Fibroblast of lung (primary cell): ENCODE data around the gene CLMN. TPM values are rescaled to one million over a fixed set of nuclear protein-coding genes. Genes with fewer than 3 reads are reported as not detected.

ENCODE experiments used
- DNase-seq, 2 donors: peaks; one replicate each; pipeline versions ENCODE4 v3.0.0 to v3.0.0-alpha.2; 2010; ENCODE audit warnings: low read depth in 2 of 2
- H2AFZ ChIP-seq: 2 replicates; pipeline ENCODE4 v1.5.1; 2012; ENCODE audit warnings: low read length, control low read depth, inconsistent platforms
- H3K27ac ChIP-seq: 2 replicates; pipeline ENCODE4 v1.5.1; 2011; ENCODE audit warnings: low read length, control low read depth; ENCODE audit not compliant: insufficient read depth
- H3K27me3 ChIP-seq: 2 replicates; pipeline ENCODE4 v1.5.1; 2011; ENCODE audit warnings: mild to moderate bottlenecking, low read length; ENCODE audit not compliant: control insufficient read depth, insufficient read depth
- H3K36me3 ChIP-seq: 2 replicates; pipeline ENCODE4 v1.5.1; 2011; ENCODE audit warnings: low read length; ENCODE audit not compliant: control insufficient read depth, insufficient read depth
- H3K4me1 ChIP-seq: 2 replicates; pipeline ENCODE4 v1.5.1; 2011; ENCODE audit warnings: low read length; ENCODE audit not compliant: control insufficient read depth, insufficient read depth; ENCODE audit errors: extremely low read depth
- H3K4me2 ChIP-seq: 2 replicates; pipeline ENCODE4 v1.5.1; 2011; ENCODE audit warnings: low read length, control low read depth; ENCODE audit not compliant: insufficient read depth; ENCODE audit errors: extremely low read depth
- H3K4me3 ChIP-seq, 4 experiments: fragments of 200-600 bp in 1 of 4; sonication (generic) in 1 of 4; replicated peaks in 1 of 4; 2 replicates each; pipeline ENCODE4 v1.5.1; 2011 to 2016; ENCODE audit warnings: low read length in 4 of 4, low read depth in 3 of 4, mild to moderate bottlenecking in 3 of 4, control low read depth in 2 of 4, inconsistent platforms in 1 of 4, mixed read lengths in 1 of 4; ENCODE audit not compliant: insufficient read depth in 1 of 4; ENCODE audit errors: control extremely low read depth in 1 of 4
- H3K79me2 ChIP-seq: 2 replicates; pipeline ENCODE4 v1.5.1; 2012; ENCODE audit warnings: mild to moderate bottlenecking, low read length, inconsistent platforms; ENCODE audit not compliant: control insufficient read depth, insufficient read depth
- H3K9ac ChIP-seq: 2 replicates; pipeline ENCODE4 v1.5.1; 2011; ENCODE audit warnings: mild to moderate bottlenecking, low read length, control low read depth; ENCODE audit not compliant: insufficient read depth
- H3K9me3 ChIP-seq: 2 replicates; pipeline ENCODE4 v1.5.1; 2012; ENCODE audit warnings: low read depth, low read length; ENCODE audit not compliant: control insufficient read depth, insufficient read depth
- H4K20me1 ChIP-seq: 2 replicates; pipeline ENCODE4 v1.5.1; 2011; ENCODE audit warnings: low read length; ENCODE audit not compliant: control insufficient read depth, insufficient read depth; ENCODE audit errors: extremely low read depth
- CTCF ChIP-seq, 2 donors: IDR thresholded peaks in 1 of 2; conservative IDR thresholded peaks in 1 of 2; 1 replicate in 1 of 2; 2 replicates in 1 of 2; pipeline ENCODE4 v1.5.1; 2011 to 2012; ENCODE audit warnings: low read length in 2 of 2, control low read depth in 1 of 2, inconsistent platforms in 1 of 2, low read depth in 1 of 2, mild to moderate bottlenecking in 1 of 2
- EZH2 ChIP-seq: IDR thresholded peaks from 2 replicates; pipeline ENCODE4 v1.5.1; 2012; ENCODE audit warnings: low read length, control low read depth, mild to moderate bottlenecking; ENCODE audit errors: missing control alignments
- polyA plus RNA-seq, 2 donors: library from polyadenylated mRNA; depleted of rRNA in 1 of 2; stranded (reverse) in 1 of 2; unstranded in 1 of 2; fragments of >200 nt; gene quantifications; 2 replicates each; pipeline ENCODE4 v1.2.1, GENCODE V29; 2011 to 2012; ENCODE audit warnings: missing spikeins in 1 of 2
- total RNA-seq: library from RNA; depleted of rRNA; stranded (reverse); fragments of >200 nt; gene quantifications from 2 replicates; pipeline ENCODE4 v1.2.1, GENCODE V29; 2014

CLMN gene
- total and polyA plus RNA-seq, 2 donors (not counting 1 experiment from before 2014, with no cell fraction given): 0.83 to 2.7 TPM

DNA sequence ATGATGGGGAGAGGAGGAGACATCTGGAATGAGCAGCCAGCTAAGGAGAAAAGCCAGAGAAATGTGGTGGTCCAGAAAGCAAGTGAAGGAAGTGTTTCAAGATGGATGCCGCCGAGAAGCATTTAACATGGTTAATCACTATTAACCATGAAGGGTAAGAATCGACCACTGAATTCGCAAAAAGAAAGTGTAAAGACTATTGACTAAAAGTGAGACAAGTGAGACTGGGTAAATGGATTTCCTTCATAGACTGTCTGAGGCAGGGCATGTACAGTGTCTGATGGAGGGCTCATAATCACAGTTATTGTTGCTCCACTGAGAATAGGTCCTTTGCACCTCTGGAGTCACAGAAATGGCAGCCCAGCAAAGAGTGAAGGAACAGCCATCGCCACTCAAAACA lies 25.3 kb upstream of the CLMN start:
- no peaks in the 10 kb centered on the region for H3K36me3 ChIP-seq
- no peaks in the 10 kb centered on the region for H3K27me3 ChIP-seq
- no peak overlapping the region for H3K27ac ChIP-seq
- no peak for DNase-seq
- no peaks in the 10 kb centered on the region for H3K9me3 ChIP-seq
- no peak overlapping the region for H3K4me2 ChIP-seq
- no peaks in the 10 kb centered on the region for H4K20me1 ChIP-seq
- H3K79me2 ChIP-seq: no peaks in the 10 kb centered on the region
- H3K4me1 ChIP-seq: no peaks in the 10 kb centered on the region
- H3K9ac ChIP-seq: no peak overlapping the region
- no peak for TF ChIP-seq EZH2
- no peak for TF ChIP-seq CTCF (conservative IDR thresholded peaks at IDR 0.05 in 1 of 2, IDR thresholded peaks at IDR 0.05 in 1 of 2; ENCODE audit: low read depth in 1 of 2, low read length in 2 of 2)
- H3K4me3 ChIP-seq: no peak overlapping the region
- no peak overlapping the region for H2AFZ ChIP-seq

- Histone ChIP-seq H2AFZ (no peak overlapping the region), H3K4me3 (no peak overlapping the region), H3K4me1 (no peaks in the 10 kb centered on the region), H3K27me3 (no peaks in the 10 kb centered on the region), H3K79me2 (no peaks in the 10 kb centered on the region), H3K9me3 (no peaks in the 10 kb centered on the region), H3K27ac (no peak overlapping the region), H3K36me3 (no peaks in the 10 kb centered on the region), H3K9ac (no peak overlapping the region), H4K20me1 (no peaks in the 10 kb centered on the region), H3K4me2 (no peak overlapping the region)
- DNase-seq: no peak
- no peak for TF ChIP-seq EZH2
- no peak for TF ChIP-seq CTCF (conservative IDR thresholded peaks at IDR 0.05 in 1 of 2, IDR thresholded peaks at IDR 0.05 in 1 of 2; ENCODE audit: low read depth in 1 of 2, low read length in 2 of 2)
Measured at GRCh38 chr14:95344536-95344935, 24.8 kb upstream of the CLMN start.

DNA sequence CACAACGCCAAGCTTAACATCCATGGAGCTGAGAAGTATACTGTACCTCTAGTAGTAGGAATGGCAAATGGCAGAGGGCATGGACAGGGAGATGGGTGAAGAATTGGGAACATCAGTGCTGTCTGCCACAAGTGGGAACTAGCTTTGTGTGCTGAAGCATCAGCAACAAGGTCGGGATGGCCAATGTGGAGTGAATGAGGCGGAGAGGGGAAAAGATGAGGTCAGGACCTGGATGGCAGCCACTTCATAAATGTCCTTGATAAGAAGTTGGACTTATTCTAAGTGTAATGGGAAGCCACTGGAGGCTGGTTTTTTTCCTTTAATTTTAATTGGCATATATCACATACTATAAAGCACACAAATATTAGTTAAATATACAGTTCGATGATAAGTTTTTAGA lies 21.9 kb upstream of the CLMN start:
- Histone ChIP-seq H3K27me3 (no peaks in the 10 kb centered on the region), H4K20me1 (no peaks in the 10 kb centered on the region), H3K4me3 (no peak overlapping the region), H3K4me2 (no peak overlapping the region), H3K9ac (no peak overlapping the region), H3K4me1 (no peaks in the 10 kb centered on the region), H2AFZ (no peak overlapping the region), H3K36me3 (no peaks in the 10 kb centered on the region), H3K27ac (no peak overlapping the region), H3K79me2 (no peaks in the 10 kb centered on the region), H3K9me3 (no peaks in the 10 kb centered on the region)
- no peak for DNase-seq
- TF ChIP-seq EZH2: no peak
